Fibroblast of villous mesenchyme (primary cell): ENCODE data around the gene TRAT1. TPM values are rescaled to one million over a fixed set of nuclear protein-coding genes. Genes with fewer than 3 reads are reported as not detected.

Experiments
- DNase-seq: peaks from one replicate; pipeline ENCODE4 v3.0.0-alpha.2; 2010; ENCODE audit warnings: low read depth
- H3K4me3 ChIP-seq: 2 replicates; pipeline ENCODE4 v1.5.1; 2011; ENCODE audit warnings: low read depth, mild to moderate bottlenecking, low read length
- CTCF ChIP-seq: IDR thresholded peaks from 2 replicates; pipeline ENCODE4 v1.5.1; 2012; ENCODE audit warnings: low read depth, mild to moderate bottlenecking, low read length; ENCODE audit not compliant: insufficient read depth
- total RNA-seq: library from RNA; depleted of rRNA; stranded (reverse); fragments of >200 nt; gene quantifications from 2 replicates; pipeline ENCODE4 v1.2.3, GENCODE V29; 2012

Gene TRAT1
- total RNA-seq, 1 donor, result not detected

GRCh38 chr3:108883373-108883772, 60.8 kb downstream of the TRAT1 start:
- no peak for TF ChIP-seq CTCF
- H3K4me3 ChIP-seq, result no peak overlapping the region
- DNase-seq, result no peak

GRCh38 chr3:108887121-108887520, 64.5 kb downstream of the TRAT1 start:
- TF ChIP-seq CTCF, result no peak
- no peak overlapping the region for H3K4me3 ChIP-seq
- DNase-seq, result no peak

GRCh38 chr3:108887777-108888176, 65.2 kb downstream of the TRAT1 start:
- H3K4me3 ChIP-seq, result no peak overlapping the region
- no peak for DNase-seq
- no peak for TF ChIP-seq CTCF

GRCh38 chr3:108891833-108892232, 69.2 kb downstream of the TRAT1 start:
- no peak overlapping the region for H3K4me3 ChIP-seq
- TF ChIP-seq CTCF, result no peak
- no peak for DNase-seq

GRCh38 chr3:108894981-108895380, 72.4 kb downstream of the TRAT1 start:
- H3K4me3 ChIP-seq, result no peak overlapping the region
- TF ChIP-seq CTCF, result no peak
- no peak for DNase-seq

- no peak overlapping the region for H3K4me3 ChIP-seq
- no peak for TF ChIP-seq CTCF
- DNase-seq, result no peak
Measured at GRCh38 chr3:108897883-108898282, 75.3 kb downstream of the TRAT1 start.

GRCh38 chr3:108899530-108899929, 76.9 kb downstream of the TRAT1 start:
- no peak for DNase-seq
- no peak overlapping the region for H3K4me3 ChIP-seq
- no peak for TF ChIP-seq CTCF

Other genes starting within 250 kb of the TRAT1 start
- gene CIP2A, start 233.3 kb upstream of the TRAT1 start, total RNA-seq, result 17.1 and 28.9 TPM in 2 replicates
- gene DZIP3, start 233.1 kb upstream of the TRAT1 start, total RNA-seq, result 13.2 and 19.4 TPM in 2 replicates
- not detected in 2 replicates for gene RETNLB, start 65.4 kb upstream of the TRAT1 start, total RNA-seq
- gene GUCA1C, start 131.1 kb downstream of the TRAT1 start, total RNA-seq, result not detected in 2 replicates